Right lobe of liver (tissue), 6 donors: Measurements from ENCODE around the gene VPS54. TPM values are rescaled to one million over a fixed set of nuclear protein-coding genes. Genes with fewer than 3 reads are reported as not detected.

ENCODE experiments used
- ATAC-seq, 4 donors: fragments of 200-7000 bp; cut with Tn5 transposase; one replicate each; pipeline ENCODE4 v1.9.1; 2020; ENCODE audit warnings: mild to moderate bottlenecking in 4 of 4, moderate library complexity in 4 of 4
- DNase-seq, 3 donors: peaks; one replicate each; pipeline ENCODE4 v3.0.0-alpha.2; 2020
- H3K27ac ChIP-seq, 3 donors: fragments of 200-600 bp; one replicate each; pipeline ENCODE4 v1.8.0; 2022
- H3K27me3 ChIP-seq, 2 donors: fragments of 200-600 bp; one replicate each; pipeline ENCODE4 v1.8.0; 2022
- H3K36me3 ChIP-seq, 4 donors: fragments of 200-600 bp; sonication (generic) in 1 of 4; one replicate each; pipeline versions ENCODE4 v1.5.1 to v1.8.0; 2017 to 2022; ENCODE audit warnings: control low read depth in 1 of 4
- H3K4me1 ChIP-seq, 4 donors: fragments of 200-600 bp; sonication (generic) in 1 of 4; one replicate each; pipeline versions ENCODE4 v1.5.1 to v1.8.0; 2017 to 2022; ENCODE audit warnings: control low read depth in 1 of 4
- H3K4me3 ChIP-seq, 3 donors: fragments of 200-600 bp; one replicate each; pipeline ENCODE4 v1.8.0; 2022
- H3K9me3 ChIP-seq, 4 donors: fragments of 200-600 bp; sonication (generic) in 1 of 4; one replicate each; pipeline versions ENCODE4 v1.5.1 to v1.8.0; 2017 to 2022; ENCODE audit warnings: control low read depth in 1 of 4
- CTCF ChIP-seq, 4 donors: fragments of 200-600 bp in 3 of 4; fragments of 450-650 bp in 1 of 4; IDR thresholded peaks; one replicate each; pipeline versions ENCODE4 v1.5.1 to v1.8.0; 2016 to 2022; ENCODE audit warnings: antibody characterized with exemption in 4 of 4, mild to moderate bottlenecking in 2 of 4
- POLR2A ChIP-seq: fragments of 450-650 bp; IDR thresholded peaks from one replicate; pipeline ENCODE4 v1.6.1; 2017; ENCODE audit warnings: antibody characterized with exemption, mild to moderate bottlenecking
- WGBS: methylation state at CpG from one replicate; pipeline ENCODE4 v1.1.6; 2018; ENCODE audit warnings: low coverage, low lambda C conversion rate; ENCODE audit not compliant: insufficient coverage; ENCODE audit errors: missing lambda C conversion rate; 5-methylcytosine and 5-hydroxymethylcytosine counted together
- intact Hi-C, 2 donors: fragments of 100-400 bp; cut with DNase I; formaldehyde crosslinking; loops; one replicate each; pipeline versions ENCODE4 v1.11.2 to v1.14.1; 2022
- total RNA-seq, 6 experiments: library from RNA; depleted of rRNA in 2 of 6; stranded (reverse); fragments of >200 nt in 2 of 6; fragmentation: NEBNext Ultra II Directional in 3 of 6; extraction: Animal tissue kit (Norgen Biotek cat#: 25700) in 3 of 6; gene quantifications; one replicate each; pipeline versions ENCODE4 v1.1.0 to v1.2.4, GENCODE V29; 2016 to 2023
- donor health status: DM: no; HTN: yes; CAD: no.
- donor health status: DM: no; HTN: no; CAD: no.
- donor health status: DM: no; HTN: no; CAD: no.
- donor health status: DM: no; HTN: yes; CAD: no.
- donor health status: DM: no; HTN: yes; CAD: no.

Gene VPS54
- total RNA-seq, 6 experiments from 2014 or later, result 11.6 to 12.5 (median 12.2) TPM

- Histone ChIP-seq H3K36me3 (peaks cover 0 to 2% (median 0%) of the 10 kb centered on the region in 4 donors), H3K4me1 (peaks cover 0 to 57% (median 7%) of the 10 kb centered on the region in 4 donors), H3K27me3 (no peaks in the 10 kb centered on the region), H3K9me3 (no peaks in the 10 kb centered on the region), H3K27ac (peak overlapping the region in 2 of 3 donors; percentile 5 to 6), H3K4me3 (peak overlapping the region in 2 of 3 donors; percentile 89 to 97)
- intact Hi-C loops, result no loop called here
- no peak for DNase-seq
- TF ChIP-seq CTCF (IDR thresholded peaks at IDR 0.05), result no peak
- TF ChIP-seq POLR2A, result no peak
- 30% methylated on average over 3 of the region's 3 CpGs for WGBS
- ATAC-seq, result no peak
Measured at GRCh38 chr2:63845866-63846265, 173.4 kb downstream of the VPS54 start.

- H3K4me1 ChIP-seq, result peaks cover 0 to 44% (median 1%) of the 10 kb centered on the region in 4 donors
Measured at GRCh38 chr2:63844616-63845015, 174.6 kb downstream of the VPS54 start.

GRCh38 chr2:63843791-63844190, 175.4 kb downstream of the VPS54 start:
- no peaks in the 10 kb centered on the region for H3K27me3 ChIP-seq
- no peak for ATAC-seq
- TF ChIP-seq POLR2A (no peak), CTCF (IDR thresholded peaks at IDR 0.05) (no peak)
- H3K36me3 ChIP-seq, result peaks cover 0 to 2% (median 0%) of the 10 kb centered on the region in 4 donors
- intact Hi-C loops, result no loop called here
- no peaks in the 10 kb centered on the region for H3K9me3 ChIP-seq
- no peak for DNase-seq
- peaks cover 0 to 36% (median 0%) of the 10 kb centered on the region in 4 donors for H3K4me1 ChIP-seq
- H3K27ac ChIP-seq, result peak overlapping the region; percentile 96 to 97 (median 97)
- peak overlapping the region; percentile 87 to 97 (median 89) for H3K4me3 ChIP-seq
- 35% methylated on average over 2 of the region's 2 CpGs for WGBS

More at GRCh38 chr2:63844616-63845015, 174.6 kb downstream of the VPS54 start:
- TF ChIP-seq CTCF (IDR thresholded peaks at IDR 0.05) (no peak), POLR2A (no peak)
- 35% methylated on average over 3 of the region's 3 CpGs for WGBS
- DNase-seq (no peak), ATAC-seq (no peak)
- H3K27ac ChIP-seq, result peak overlapping the region in 2 of 3 donors; percentile 16 to 97
- H3K27me3 ChIP-seq, result no peaks in the 10 kb centered on the region
- peaks cover 0 to 2% (median 0%) of the 10 kb centered on the region in 4 donors for H3K36me3 ChIP-seq
- intact Hi-C loops, result no loop called here
- no peaks in the 10 kb centered on the region for H3K9me3 ChIP-seq
- peak overlapping the region; percentile 87 to 97 (median 89) for H3K4me3 ChIP-seq

- no peak for DNase-seq
- peaks cover 0 to 2% (median 0%) of the 10 kb centered on the region in 4 donors for H3K36me3 ChIP-seq
- no peaks in the 10 kb centered on the region for H3K9me3 ChIP-seq
- peak overlapping the region; percentile 87 to 97 (median 89) for H3K4me3 ChIP-seq
- 15% methylated on average over 8 of the region's 8 CpGs for WGBS
- intact Hi-C loops, result no loop called here
- peaks cover 0 to 31% (median 0%) of the 10 kb centered on the region in 4 donors for H3K4me1 ChIP-seq
- ATAC-seq, result no peak
- peak overlapping the region; percentile 96 to 97 (median 97) for H3K27ac ChIP-seq
- TF ChIP-seq CTCF (IDR thresholded peaks at IDR 0.05), result no peak
- no peak for TF ChIP-seq POLR2A
- no peaks in the 10 kb centered on the region for H3K27me3 ChIP-seq
Measured at GRCh38 chr2:63843093-63843492, 176.1 kb downstream of the VPS54 start.
